Activated CD4-positive, alpha-beta T cell treated with anti-CD3 and anti-CD28 coated beads, Interleukin-2, amount 50 U/mL, for 4 hours (primary cell): ENCODE measurements around the gene TLX2.

ENCODE experiments used
- DNase-seq, 2 experiments: peaks; one replicate each; pipeline ENCODE4 v3.0.0-alpha.2; 2020

The TLX2 gene

GRCh38 chr2:74497777-74498499 is 16.3 kb upstream of the TLX2 start:
- no peak for DNase-seq

- no peak for DNase-seq
These were observed 15.6 kb upstream of the TLX2 start for GRCh38 chr2:74498500-74499266.

- DNase-seq = peak; percentile 22 to 31
These were observed 14.8 kb upstream of the TLX2 start, which contains the start of gene LBX2 for GRCh38 chr2:74499267-74499939. Gene LBX2, minus strand, starts transcription at chr2:74499603. Its CDS starts 66 bp downstream, at chr2:74499537.

DNA sequence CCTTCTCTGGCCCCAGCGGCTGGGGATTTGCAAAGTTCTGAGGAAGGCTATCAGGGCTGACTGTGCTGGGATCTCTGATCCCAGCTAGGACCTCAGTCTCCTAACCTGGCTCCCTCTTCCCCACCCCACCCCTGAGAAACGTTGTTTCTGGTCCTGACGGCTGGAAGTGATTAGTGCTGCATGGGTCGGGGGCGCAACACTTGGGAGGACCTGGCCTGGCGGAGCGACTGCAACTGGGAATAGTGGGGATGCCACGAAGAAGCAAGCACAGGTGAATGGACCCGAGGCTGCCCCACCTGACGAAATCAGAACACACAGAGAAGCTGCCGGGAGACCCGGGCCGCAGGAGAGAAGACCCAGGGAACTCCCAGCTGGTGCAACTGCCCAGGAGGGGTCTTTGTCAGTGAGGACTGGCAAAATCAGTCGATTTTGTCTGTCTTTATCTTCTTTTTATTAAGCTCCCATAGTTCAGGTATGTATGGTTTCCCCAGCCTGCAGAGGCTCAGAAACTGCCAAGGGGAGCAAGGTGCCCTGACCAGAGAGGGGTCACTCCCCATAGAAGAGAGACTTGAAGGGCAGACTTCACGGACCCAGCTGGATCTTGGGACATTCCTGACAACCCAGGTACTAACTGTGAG is 14.2 kb upstream of the TLX2 start:
- no peak for DNase-seq

DNA sequence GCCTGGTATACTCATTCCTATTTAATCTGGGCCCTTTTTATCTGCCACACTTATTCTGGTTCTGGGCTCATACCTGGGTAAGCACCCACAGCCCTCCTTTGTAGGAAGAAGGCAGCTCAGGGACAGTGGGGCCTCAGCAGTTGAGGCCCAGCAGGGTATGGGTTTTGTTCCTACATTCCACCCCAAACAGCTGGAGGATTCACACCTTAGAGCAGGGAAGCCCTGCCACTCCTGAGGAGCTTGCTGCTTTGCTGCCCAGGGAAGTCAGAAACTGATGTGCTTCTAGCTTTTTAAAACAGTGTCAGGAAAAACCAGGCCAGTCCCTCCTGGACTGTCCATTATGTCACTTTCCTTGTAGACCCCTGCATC is 13.7 kb upstream of the TLX2 start:
- DNase-seq = no peak

GRCh38 chr2:74501335-74502071 is 12.7 kb upstream of the TLX2 start:
- no peak for DNase-seq

DNA sequence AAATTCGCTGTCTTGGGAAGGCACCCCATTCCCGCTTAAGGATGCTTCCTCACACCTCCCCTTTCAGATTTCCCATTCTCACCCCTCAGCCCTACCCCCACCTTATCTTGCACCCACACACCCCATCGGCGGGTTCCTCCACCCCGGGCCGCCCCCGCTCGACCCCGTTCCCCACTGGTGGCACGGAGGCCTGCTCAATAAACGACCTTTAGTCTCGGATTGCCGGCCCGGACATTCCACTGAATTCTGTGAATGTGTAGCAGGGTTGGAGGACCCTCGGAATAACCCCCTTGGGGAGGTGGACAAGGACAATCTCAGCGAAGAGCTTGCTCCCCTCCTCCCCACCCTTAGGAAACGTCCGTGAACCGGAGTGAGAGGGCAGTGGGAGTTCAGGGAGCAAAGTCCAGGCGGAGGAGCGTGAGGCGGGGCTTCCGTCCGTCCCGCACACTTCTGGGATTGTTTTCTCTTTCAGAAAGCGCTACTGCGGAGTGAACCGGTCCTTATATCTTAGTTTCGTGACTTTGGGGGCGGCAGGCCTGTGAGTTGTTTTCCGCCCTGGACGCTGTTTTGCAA is 12.0 kb upstream of the TLX2 start:
- no peak for DNase-seq

DNA sequence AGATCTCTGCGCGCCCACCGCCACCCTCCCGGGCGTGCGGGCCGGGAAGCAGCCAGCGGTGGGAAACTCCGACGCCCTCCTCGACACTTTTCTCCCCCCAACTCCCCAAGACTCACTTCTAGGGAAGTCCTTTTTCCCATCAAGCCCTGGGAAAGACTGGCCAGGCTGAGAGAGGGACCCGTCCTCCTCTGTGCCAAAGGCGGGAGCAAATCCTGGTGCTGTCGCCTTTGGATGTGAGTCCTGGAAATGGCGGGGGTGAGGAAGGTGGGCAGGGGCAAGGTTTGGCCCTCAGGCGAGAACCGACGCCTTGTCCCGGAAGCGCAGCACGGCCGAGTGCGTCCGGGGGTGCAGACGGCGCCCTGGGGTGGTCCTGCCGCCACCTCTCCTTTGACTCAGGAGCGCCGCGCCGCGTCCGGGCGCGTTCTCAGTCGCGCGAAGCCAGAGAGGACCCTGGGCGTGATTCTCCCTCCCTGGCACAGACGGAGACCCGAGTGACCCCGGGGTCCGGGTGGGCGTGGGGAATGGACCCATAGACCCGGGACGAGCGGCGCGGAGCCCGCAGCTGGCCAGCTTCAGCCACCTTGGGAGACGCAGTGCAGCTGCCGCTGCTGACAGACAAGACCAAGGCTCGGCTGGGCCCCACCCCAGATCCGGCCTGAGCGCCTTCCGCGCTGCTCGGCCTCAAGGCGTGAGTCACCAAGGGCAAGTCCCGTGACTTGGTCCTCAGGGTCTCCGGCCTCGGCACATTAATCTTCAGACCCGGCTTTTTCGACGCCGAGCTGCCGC is 11.3 kb upstream of the TLX2 start:
- DNase-seq = no peak

- no peak for DNase-seq
These were observed 10.5 kb upstream of the TLX2 start for GRCh38 chr2:74503506-74504475.

DNA sequence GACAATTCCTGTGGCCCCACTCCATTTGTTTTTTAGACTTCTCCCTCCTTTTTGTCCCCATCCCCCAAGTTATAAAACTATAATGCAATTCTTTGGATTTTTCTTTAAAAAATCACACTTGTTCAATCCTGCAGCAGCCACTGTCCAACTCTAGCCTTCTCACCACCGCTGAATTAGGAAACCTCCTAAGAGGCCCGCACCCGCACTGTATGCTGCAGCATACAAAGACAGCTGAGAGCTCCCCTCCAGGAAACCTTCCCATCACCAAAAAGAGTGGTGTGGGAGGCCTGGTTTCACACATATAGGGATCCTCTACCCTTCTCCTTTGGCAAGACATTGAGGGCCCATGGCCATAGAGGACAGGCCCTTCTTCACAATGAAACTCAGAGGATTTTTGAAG is 9.7 kb upstream of the TLX2 start:
- DNase-seq = no peak

DNA sequence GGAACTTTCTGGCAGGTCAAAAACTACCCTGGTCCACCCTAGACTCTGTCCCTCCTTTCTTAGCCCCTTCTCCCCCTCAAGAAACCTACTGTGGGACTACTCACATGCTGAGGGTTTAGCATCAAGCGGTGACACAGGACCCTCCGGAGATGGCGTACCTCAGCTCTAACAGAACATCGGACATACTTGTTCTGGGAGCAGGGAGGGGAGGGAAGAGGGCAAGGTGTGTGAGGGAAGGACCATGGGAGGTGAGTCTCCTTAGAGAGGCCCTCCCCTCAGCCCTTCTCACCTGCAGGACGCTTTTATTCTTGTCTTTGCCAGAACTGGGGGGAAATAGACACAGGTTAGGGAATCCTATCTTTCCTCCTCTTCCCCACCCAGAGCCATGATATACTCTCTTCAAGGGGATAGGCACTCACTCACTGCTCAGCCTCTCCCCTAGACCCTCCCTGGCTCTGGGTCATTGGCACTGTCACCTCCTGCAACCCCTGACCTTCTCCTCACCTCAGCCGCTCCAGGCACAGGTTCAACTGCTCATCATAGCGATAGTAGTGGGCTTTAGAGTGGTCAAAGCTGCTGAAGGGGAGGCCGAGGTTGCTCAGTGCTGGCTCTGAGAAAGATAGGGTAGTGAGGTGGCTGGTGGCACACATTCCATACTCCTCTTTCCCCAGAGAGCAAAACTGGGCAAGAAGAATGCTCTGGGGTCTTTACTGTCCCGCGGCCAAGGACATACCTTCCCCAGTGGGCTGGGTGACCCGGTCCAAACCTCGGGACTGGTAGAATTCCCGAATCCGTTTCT is 8.6 kb upstream of the TLX2 start:
- DNase-seq = no peak

DNA sequence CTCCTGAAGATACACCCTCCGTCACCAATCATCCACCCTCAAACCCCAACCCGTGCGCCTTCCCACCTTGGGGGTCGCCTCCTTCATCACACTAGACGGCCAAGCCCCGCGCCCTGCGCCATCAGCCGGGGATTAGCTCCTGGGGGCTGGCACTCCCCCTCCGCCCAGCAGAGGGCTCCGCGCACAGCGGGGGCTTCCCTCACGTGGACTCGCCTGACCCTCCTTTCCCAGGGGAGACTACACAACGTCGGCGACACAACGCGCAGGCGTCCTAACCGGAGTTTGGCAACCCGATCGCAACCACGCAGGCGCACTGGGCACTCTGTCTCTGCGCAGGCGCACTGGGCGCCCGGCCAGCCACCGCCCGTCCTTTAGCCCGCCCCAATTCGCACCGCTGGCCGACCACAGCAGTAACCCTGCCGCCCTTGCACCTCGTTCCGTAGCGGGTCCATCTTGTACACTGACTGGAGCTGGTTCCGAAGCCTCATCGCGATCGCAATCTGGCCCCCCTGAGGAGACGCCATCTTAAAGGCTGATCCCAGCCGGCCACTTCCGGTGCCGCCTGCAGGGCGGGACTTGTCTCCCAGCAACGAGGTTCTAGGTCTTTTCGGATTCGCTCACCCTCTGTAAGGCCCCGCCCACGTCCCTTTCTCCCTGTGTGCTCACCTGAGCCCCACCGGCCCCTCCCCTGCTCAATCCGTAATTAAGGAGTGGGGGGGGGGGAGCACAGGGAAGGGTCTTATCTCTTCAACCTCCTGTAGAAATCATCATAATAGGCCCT is 6.9 kb upstream of the TLX2 start, which contains the start of gene PCGF1:
Gene PCGF1 (minus strand): TSS at position 551 of the 781 bp plus-strand sequence. CDS start 27 bp downstream, at position 524.
- peak; percentile 99 for DNase-seq

- DNase-seq = no peak
These were observed 6.2 kb upstream of the TLX2 start for GRCh38 chr2:74507926-74508520.

DNA sequence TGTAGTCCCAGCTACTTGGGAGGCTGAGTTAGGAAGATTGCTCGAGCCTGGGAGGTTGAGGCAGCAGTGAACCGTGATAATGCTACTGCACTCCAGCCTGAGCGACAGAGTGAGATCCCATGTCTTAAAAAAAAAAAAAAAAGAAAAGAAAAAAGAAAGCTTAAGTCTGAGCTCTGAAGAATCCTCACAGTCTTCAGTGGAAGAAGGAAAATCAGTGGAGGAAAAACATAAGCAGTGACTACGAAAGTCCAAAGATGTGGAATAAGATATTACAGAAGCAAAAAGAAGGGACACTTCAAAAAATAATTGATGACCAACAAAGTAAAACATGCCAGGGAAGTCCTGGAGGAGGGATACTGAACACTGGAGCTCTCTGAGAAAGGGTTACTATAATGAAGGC is 4.0 kb upstream of the TLX2 start:
- DNase-seq = no peak

DNA sequence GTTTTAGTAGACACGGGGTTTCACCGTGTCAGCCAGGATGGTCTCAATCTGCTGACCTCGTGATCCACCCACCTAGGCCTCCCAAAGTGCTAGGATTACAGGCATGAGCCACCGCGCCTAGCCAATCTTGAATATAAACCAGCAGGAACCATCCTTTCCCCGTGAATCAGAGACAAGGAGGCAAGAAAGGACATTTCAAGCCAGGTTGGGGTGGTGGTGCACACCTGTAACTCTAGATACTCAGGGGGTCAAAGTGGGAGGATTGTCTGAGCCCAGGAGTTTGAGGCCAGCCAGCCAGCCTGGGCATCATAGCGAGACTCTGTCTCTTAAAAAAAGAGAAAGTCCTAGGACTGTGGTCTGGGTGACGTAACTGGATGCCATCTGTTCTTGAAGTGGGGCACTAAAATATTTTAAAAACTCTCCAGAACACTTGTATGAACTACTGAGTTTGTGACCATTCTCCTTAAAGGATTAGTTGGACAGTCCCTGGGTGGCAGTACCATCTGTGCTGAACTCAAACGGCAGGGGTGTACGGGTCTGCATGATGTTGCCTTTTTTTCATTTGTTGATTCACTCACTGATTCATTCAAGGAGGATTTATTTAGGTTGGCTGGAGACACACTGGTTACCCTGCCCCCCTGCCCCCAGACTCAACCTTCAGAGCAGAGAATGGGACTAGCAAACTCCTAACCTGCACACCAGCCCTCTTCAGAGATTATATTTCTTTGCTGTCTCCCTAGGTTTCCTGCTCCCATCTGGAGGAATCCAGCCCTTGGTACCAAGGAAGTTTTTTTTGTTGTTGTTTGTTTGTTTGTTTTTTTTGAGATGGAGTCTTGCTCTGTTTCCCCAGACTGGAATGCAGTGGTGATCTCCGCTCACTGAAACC is 2.9 kb upstream of the TLX2 start:
- no peak for DNase-seq

GRCh38 chr2:74512744-74513604 is 1.3 kb upstream of the TLX2 start:
- no peak for DNase-seq
